WI38 (cell line): Measurements from ENCODE around the gene MED15.
A peak's percentile ranks its signal among the peaks of the same experiment; 100 is the strongest.

Experiments used
- H3K4me3 ChIP-seq: 2 replicates; pipeline ENCODE4 v1.5.1; 2011; ENCODE audit warnings: low read depth, mild to moderate bottlenecking, control low read depth, low read length
- CTCF ChIP-seq: IDR thresholded peaks from 2 replicates; pipeline ENCODE4 v1.5.1; 2012; ENCODE audit warnings: low read depth, mild to moderate bottlenecking, control low read depth, low read length

MED15 gene

GRCh38 chr22:20508815-20509271 is 1.4 kb downstream of the MED15 start:
- TF ChIP-seq CTCF, result no peak
- H3K4me3 ChIP-seq, result peak overlapping the region; percentile 88

- no peak for TF ChIP-seq CTCF
- H3K4me3 ChIP-seq, result peak overlapping the region; percentile 88
Measured at GRCh38 chr22:20509344-20510047, 2.1 kb downstream of the MED15 start.

- TF ChIP-seq CTCF, result no peak
- H3K4me3 ChIP-seq, result no peak overlapping the region
Measured at GRCh38 chr22:20510811-20511577, 3.6 kb downstream of the MED15 start.

- no peak for TF ChIP-seq CTCF
- no peak overlapping the region for H3K4me3 ChIP-seq
Measured at GRCh38 chr22:20511578-20512229, 4.3 kb downstream of the MED15 start.

GRCh38 chr22:20514658-20515406 is 7.4 kb downstream of the MED15 start:
- H3K4me3 ChIP-seq, result no peak overlapping the region
- TF ChIP-seq CTCF, result no peak

- no peak overlapping the region for H3K4me3 ChIP-seq
- no peak for TF ChIP-seq CTCF
Measured at GRCh38 chr22:20516399-20516798, 9.0 kb downstream of the MED15 start.
